Panc1 (cell line): ENCODE measurements around the gene PLPP1. TPM values are rescaled to one million over a fixed set of nuclear protein-coding genes. Genes with fewer than 3 reads are reported as not detected.

ENCODE experiments used
- ATAC-seq: fragments of 200-7000 bp; cut with Tn5 transposase; 2 replicates; pipeline ENCODE4 v1.9.1; 2020; ENCODE audit warnings: mild to moderate bottlenecking, moderate library complexity
- BruUV-seq: library from RNA; stranded (reverse); fragments of 400-500 nt; replicated peaks from 2 replicates; lab custom pipeline; 2021; lab: Mats Ljungman, UMichigan
- CTCF ChIA-PET: fragments of 300-600 bp; sonication (Branson Sonifier 250); formaldehyde crosslinking; loops from one replicate; lab custom pipeline; 2022; ENCODE audit warnings: antibody characterized with exemption; lab: Charles Lee
- POLR2A ChIA-PET: fragments of 300-600 bp; sonication (Branson Sonifier 250); formaldehyde crosslinking; loops from one replicate; lab custom pipeline; 2022; ENCODE audit warnings: antibody characterized with exemption; lab: Charles Lee
- DNase-seq: peaks from one replicate; pipeline ENCODE4 v3.0.0-alpha.2; 2010; ENCODE audit warnings: low read depth, low spot score
- H3K27ac ChIP-seq: 2 replicates; pipeline ENCODE4 v1.5.1; 2011; ENCODE audit warnings: mild to moderate bottlenecking, low read length, inconsistent platforms
- H3K27me3 ChIP-seq: fragments of 200-500 bp; sonication (Bioruptor generic); 2 replicates; pipeline ENCODE4 v1.6.0; 2014; ENCODE audit warnings: low read length, inconsistent platforms; ENCODE audit not compliant: control insufficient read depth, insufficient read depth
- H3K36me3 ChIP-seq: fragments of 200-500 bp; sonication (Bioruptor generic); 2 replicates; pipeline ENCODE4 v1.5.1; 2014; ENCODE audit warnings: inconsistent platforms, mild to moderate bottlenecking, low read length, moderate library complexity; ENCODE audit not compliant: control insufficient read depth, insufficient read depth
- H3K4me1 ChIP-seq: 2 replicates; pipeline ENCODE4 v1.5.1; 2011; ENCODE audit warnings: inconsistent platforms, mild to moderate bottlenecking, low read length, moderate library complexity; ENCODE audit not compliant: control insufficient read depth, insufficient read depth
- H3K4me3 ChIP-seq, 2 experiments: 2 replicates each; pipeline ENCODE4 v1.5.1; 2011 to 2012; ENCODE audit warnings: low read depth in 2 of 2, low read length in 2 of 2, mild to moderate bottlenecking in 2 of 2, inconsistent platforms in 1 of 2, moderate library complexity in 1 of 2
- H3K9me3 ChIP-seq: fragments of 200-500 bp; sonication (Bioruptor generic); 2 replicates; pipeline ENCODE4 v1.5.1; 2014; ENCODE audit warnings: low read depth, mild to moderate bottlenecking, inconsistent platforms, low read length, moderate library complexity; ENCODE audit not compliant: control insufficient read depth, insufficient read depth
- CTCF ChIP-seq: fragments of 450-650 bp; IDR thresholded peaks from 2 replicates; pipeline ENCODE4 v1.5.1; 2017; ENCODE audit warnings: mild to moderate bottlenecking
- POLR2AphosphoS5 ChIP-seq: IDR thresholded peaks from 2 replicates; pipeline ENCODE4 v1.6.1; 2012; ENCODE audit warnings: mild to moderate bottlenecking, low read depth, low read length, moderate library complexity
- REST ChIP-seq, 2 experiments: IDR thresholded peaks; 2 replicates each; pipeline ENCODE4 v1.6.1; 2011 to 2012; ENCODE audit warnings: low read depth in 2 of 2, control low read depth in 1 of 2, low read length in 1 of 2, mild to moderate bottlenecking in 1 of 2, moderate library complexity in 1 of 2; ENCODE audit not compliant: insufficient read depth in 1 of 2
- SIN3A ChIP-seq: IDR thresholded peaks from 2 replicates; pipeline ENCODE4 v1.6.1; 2012; ENCODE audit warnings: low read depth, mild to moderate bottlenecking, low read length, moderate library complexity, borderline replicate concordance; ENCODE audit not compliant: insufficient read depth
- TCF7L2 ChIP-seq: IDR thresholded peaks from 2 replicates; pipeline ENCODE4 v1.6.1; 2011; ENCODE audit warnings: mild to moderate bottlenecking, low read depth, low read length, inconsistent platforms
- in situ Hi-C: cut with HindIII; loops from 2 replicates; pipeline ENCODE4 v1.10.0; 2016; ENCODE audit warnings: low sequenced_read_pairs, low pct_unique_long_range_greater_than_20kb
- intact Hi-C: fragments of 100-400 bp; cut with micrococcal nuclease; formaldehyde crosslinking; loops from one replicate; pipeline ENCODE4 v1.10.0; 2022; ENCODE audit not compliant: unreplicated experiment
- total RNA-seq: library from RNA; stranded (reverse); gene quantifications from one replicate; pipeline ENCODE4 v1.2.1, GENCODE V29; 2021; ENCODE audit not compliant: unreplicated experiment

PLPP1 gene
- total RNA-seq, 1 experiment from 2014 or later, result 35.7 TPM

GRCh38 chr5:55432549-55432948, 102.2 kb downstream of the PLPP1 start:
- Histone ChIP-seq H3K9me3 (no peaks in the 10 kb centered on the region), H3K27me3 (no peaks in the 10 kb centered on the region), H3K36me3 (no peaks in the 10 kb centered on the region), H3K4me3 (no peak overlapping the region), H3K27ac (no peak overlapping the region), H3K4me1 (peaks cover 6% of the 10 kb centered on the region)
- in situ Hi-C loops (no loop called here), intact Hi-C loops (no loop called here)
- TF ChIP-seq TCF7L2, result no peak
- ChIA-PET CTCF (no interaction called here), POLR2A (no interaction called here)
- BruUV-seq, result no TSS peak
- DNase-seq (no peak), ATAC-seq (no peak)

- peaks cover 12% of the 10 kb centered on the region for H3K36me3 ChIP-seq
- TF ChIP-seq TCF7L2 (no peak), POLR2AphosphoS5 (peak; percentile 45; the same call in 1 of the 2 replicates)
- in situ Hi-C loops, result no loop called here
- ChIA-PET CTCF (interaction anchor here (0.6 kb wide), 1 partner anchor 126 kb away, joined by 3 read pairs; no protein-coding TSS in a partner anchor), POLR2A (no interaction called here)
- no peak overlapping the region for H3K27ac ChIP-seq
- no peaks in the 10 kb centered on the region for H3K4me1 ChIP-seq
- no TSS peak for BruUV-seq
- no peak overlapping the region for H3K4me3 ChIP-seq
- H3K27me3 ChIP-seq, result no peaks in the 10 kb centered on the region
- no peak for DNase-seq
- intact Hi-C loops, result loop anchor here (10.0 kb wide), 1 partner anchor 105 kb away; the partner anchor contains the start of gene PLPP1
- peak; percentile 37 for ATAC-seq
- H3K9me3 ChIP-seq, result no peaks in the 10 kb centered on the region
Measured at GRCh38 chr5:55429613-55430253, 105.0 kb downstream of the PLPP1 start.

GRCh38 chr5:55429221-55429612, 105.5 kb downstream of the PLPP1 start:
- BruUV-seq, result no TSS peak
- no peak for ATAC-seq

More at GRCh38 chr5:55429221-55429612, 105.5 kb downstream of the PLPP1 start:
- CTCF ChIA-PET, result interaction anchor here (0.6 kb wide), 1 partner anchor 126 kb away, joined by 3 read pairs; no protein-coding TSS in a partner anchor
- no peak for DNase-seq
- H3K36me3 ChIP-seq, result peaks cover 12% of the 10 kb centered on the region
- no peak overlapping the region for H3K27ac ChIP-seq
- POLR2A ChIA-PET, result no interaction called here
- in situ Hi-C loops, result no loop called here
- no peaks in the 10 kb centered on the region for H3K27me3 ChIP-seq
- H3K4me3 ChIP-seq, result no peak overlapping the region
- intact Hi-C loops, result loop anchor here (10.0 kb wide), 1 partner anchor 106 kb away; the partner anchor contains the start of gene PLPP1
- H3K4me1 ChIP-seq, result no peaks in the 10 kb centered on the region
- no peak for TF ChIP-seq REST (IDR thresholded peaks at IDR 0.05; ENCODE audit: insufficient read depth in 1 of 2, low read depth in 2 of 2, low read length in 1 of 2)
- TF ChIP-seq SIN3A, result no peak
- no peak for TF ChIP-seq POLR2AphosphoS5
- no peak for TF ChIP-seq TCF7L2
- no peak for TF ChIP-seq CTCF
- no peaks in the 10 kb centered on the region for H3K9me3 ChIP-seq
